KOPT-K1 (cell line): ENCODE data around the gene USP20.
A peak's percentile ranks its signal among the peaks of the same experiment; 100 is the strongest.

Experiments used
- H3K27ac ChIP-seq: fragments of 200-600 bp; sonication (generic); 2 replicates; pipeline ENCODE4 v1.5.1; 2016; ENCODE audit warnings: antibody characterized with exemption, mild to moderate bottlenecking, low read depth, low read length; ENCODE audit not compliant: poor library complexity, severe bottlenecking
- H3K36me3 ChIP-seq: fragments of 200-600 bp; sonication (generic); 2 replicates; pipeline ENCODE4 v1.5.1; 2017; ENCODE audit warnings: antibody characterized with exemption, mild to moderate bottlenecking, low read length, moderate library complexity; ENCODE audit not compliant: insufficient read depth
- H3K9me3 ChIP-seq: fragments of 200-600 bp; sonication (generic); 2 replicates; pipeline ENCODE4 v1.5.1; 2017; ENCODE audit warnings: antibody characterized with exemption, low read length, mild to moderate bottlenecking; ENCODE audit not compliant: insufficient read depth, poor library complexity, severe bottlenecking

The USP20 gene

DNA sequence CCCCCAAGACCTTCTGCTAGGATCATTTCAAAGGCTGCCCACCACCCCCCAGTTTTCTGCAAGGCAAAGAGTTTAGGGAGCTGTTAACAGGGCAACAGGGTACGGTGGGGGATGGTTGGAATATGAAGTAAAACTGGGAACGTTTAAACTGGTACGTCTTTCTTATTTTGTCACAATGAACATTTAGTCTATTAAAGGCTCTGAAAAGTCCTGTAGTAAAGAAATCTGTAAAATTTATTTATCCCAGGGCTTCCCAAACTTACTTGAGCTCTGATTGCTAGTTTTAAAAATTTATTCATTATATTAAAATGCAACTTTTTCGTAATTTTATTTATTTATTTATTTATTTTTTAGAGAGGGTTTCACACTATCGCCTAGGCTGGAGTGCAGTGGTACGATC lies 62.0 kb downstream of the USP20 start:
- H3K9me3 ChIP-seq, result no peaks in the 10 kb centered on the region
- peak overlapping the region; percentile 100 for H3K27ac ChIP-seq
- H3K36me3 ChIP-seq, result peaks cover 73% of the 10 kb centered on the region

GRCh38 chr9:129898185-129898584 lies 62.9 kb downstream of the USP20 start:
- Histone ChIP-seq H3K27ac (peak overlapping the region; percentile 100), H3K36me3 (peaks cover 78% of the 10 kb centered on the region), H3K9me3 (no peaks in the 10 kb centered on the region)

DNA sequence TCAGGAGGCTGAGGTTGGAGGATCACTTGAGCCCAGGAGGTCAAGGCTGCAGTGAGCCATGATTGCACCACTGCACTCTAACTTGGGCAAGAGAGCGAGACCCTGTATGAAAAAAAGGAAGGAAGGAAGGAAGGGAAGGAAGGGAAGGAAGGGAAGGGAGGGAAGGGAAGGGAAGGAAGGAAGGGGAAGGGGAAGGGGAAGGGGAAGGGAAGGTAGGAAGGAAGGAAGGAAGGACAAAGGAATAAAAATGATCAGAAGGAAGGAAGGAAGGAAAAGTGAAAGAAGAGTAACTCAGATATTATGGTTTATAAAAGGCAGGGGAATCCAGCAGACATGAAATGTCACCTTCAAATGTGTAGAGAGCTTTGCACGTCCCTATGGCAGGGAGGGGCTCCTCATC lies 64.4 kb downstream of the USP20 start:
- Histone ChIP-seq H3K9me3 (no peaks in the 10 kb centered on the region), H3K36me3 (peaks cover 90% of the 10 kb centered on the region), H3K27ac (peak overlapping the region; percentile 37)

DNA sequence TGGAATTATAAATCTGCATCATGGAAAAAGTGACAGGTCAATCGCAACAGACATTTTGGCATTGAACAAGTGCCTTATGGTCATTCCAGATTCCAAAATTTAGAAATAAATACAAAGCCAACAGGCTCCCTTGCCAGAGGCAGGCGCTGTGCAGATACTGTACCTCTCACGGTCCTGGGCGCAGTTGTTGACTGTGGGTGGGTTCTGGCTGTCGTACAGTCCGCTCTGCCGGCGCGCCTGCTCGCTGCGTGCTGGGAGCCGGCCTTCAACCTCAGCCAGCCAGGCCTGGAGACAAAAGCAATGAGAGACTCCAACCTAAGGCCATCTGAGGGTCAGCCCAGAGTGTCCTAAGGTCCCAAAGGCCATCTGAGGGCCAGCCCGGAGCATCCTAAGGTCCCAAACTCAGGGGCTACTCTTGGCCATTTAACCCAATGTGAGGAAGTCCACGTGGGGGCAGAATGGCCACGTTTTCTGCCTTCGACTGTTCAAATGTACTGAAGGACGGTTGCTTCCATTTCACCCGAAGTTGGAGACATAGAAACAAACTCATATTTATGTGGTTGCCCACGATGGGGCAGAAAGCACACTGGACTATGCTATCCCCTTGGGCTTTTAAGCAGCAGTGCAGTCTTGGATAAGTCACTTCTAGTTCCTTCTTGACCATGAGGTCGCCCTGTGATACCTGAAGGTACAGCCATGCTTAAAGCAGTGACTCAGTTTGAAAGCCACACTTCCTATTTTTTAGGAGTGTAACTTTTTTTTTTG lies 65.2 kb downstream of the USP20 start:
- Histone ChIP-seq H3K36me3 (peaks cover 93% of the 10 kb centered on the region), H3K9me3 (no peaks in the 10 kb centered on the region), H3K27ac (peak overlapping the region; percentile 37)

DNA sequence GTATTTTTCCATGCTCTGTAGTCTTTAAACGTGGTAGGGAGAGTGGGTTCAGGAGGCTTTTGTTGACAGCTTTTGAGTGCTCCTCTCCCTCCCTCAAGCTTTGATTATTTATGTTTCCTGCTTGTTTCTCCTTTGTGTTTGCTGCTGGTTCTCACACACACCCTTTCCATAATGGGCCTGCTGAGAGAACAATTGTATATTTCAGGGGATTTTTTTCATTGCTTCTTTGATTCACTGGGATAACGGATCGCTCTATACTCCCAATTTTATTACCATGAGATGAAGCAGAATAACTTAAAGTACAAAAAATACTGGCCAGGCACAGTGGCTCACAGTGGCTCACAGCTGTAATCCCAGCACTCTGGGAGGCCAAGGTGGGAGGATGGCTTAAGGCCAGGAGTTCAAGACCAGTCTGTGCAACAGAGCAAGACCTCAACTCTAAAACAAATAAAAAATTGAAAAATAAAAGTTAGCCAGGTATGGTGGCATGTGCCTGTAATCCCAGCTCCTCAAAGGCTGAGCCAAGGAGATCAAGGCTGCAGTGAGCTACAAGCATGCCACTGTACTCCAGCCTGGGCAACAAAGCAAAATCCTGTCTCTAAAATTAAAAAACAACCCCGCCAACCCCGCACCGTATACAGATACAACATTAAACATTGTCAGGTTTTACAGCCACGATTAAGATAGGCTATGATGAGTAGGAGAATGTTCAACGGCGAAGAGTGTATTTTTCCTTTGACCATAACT lies 66.9 kb downstream of the USP20 start:
- Histone ChIP-seq H3K27ac (peak overlapping the region; percentile 40), H3K36me3 (peaks cover 95% of the 10 kb centered on the region), H3K9me3 (no peaks in the 10 kb centered on the region)

- Histone ChIP-seq H3K27ac (no peak overlapping the region), H3K9me3 (no peaks in the 10 kb centered on the region), H3K36me3 (peaks cover 96% of the 10 kb centered on the region)
Observed at GRCh38 chr9:129902740-129903134, 67.5 kb downstream of the USP20 start.

DNA sequence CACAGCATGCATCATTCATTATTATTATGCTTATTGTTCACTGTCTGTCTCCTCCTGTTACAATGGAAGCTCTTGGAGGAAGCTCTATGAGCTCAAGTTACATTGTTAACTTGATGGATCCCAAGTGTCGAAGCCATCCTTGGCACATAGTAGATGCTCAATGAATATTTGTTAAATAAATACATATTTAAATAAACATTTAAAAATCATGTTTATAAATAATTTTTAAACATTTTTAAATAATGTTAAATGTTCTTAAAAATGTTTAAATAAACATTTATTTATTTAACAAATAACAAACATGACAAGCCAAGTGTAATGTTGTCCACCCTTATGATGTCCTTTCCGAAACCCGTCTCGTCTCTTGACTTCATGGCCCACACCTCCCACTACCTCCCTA lies 69.5 kb downstream of the USP20 start:
- no peak overlapping the region for H3K27ac ChIP-seq
- peaks cover 94% of the 10 kb centered on the region for H3K36me3 ChIP-seq

DNA sequence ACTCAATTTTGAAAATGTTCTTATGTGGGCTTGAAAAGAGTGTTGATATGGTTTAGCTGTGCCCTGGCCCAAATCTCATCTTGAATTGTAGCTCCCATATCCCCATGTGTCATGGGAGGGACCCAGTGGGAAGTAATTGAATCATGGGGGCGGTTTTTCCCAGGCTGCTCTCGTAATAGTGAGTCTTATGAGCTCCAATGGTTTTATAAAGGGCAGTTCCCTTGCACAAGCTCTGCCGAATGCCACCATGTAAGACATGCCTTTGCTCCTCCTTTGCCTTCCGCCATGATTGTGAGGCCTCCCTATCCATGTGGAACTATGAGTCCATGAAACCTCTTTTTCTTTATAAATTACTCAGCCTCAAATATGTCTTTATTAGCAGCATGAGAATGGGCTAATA lies 71.0 kb downstream of the USP20 start:
- H3K9me3 ChIP-seq, result no peaks in the 10 kb centered on the region
- no peak overlapping the region for H3K27ac ChIP-seq
- peaks cover 93% of the 10 kb centered on the region for H3K36me3 ChIP-seq

More for the DNA sequence above, 69.5 kb downstream of the USP20 start:
- no peaks in the 10 kb centered on the region for H3K9me3 ChIP-seq

DNA sequence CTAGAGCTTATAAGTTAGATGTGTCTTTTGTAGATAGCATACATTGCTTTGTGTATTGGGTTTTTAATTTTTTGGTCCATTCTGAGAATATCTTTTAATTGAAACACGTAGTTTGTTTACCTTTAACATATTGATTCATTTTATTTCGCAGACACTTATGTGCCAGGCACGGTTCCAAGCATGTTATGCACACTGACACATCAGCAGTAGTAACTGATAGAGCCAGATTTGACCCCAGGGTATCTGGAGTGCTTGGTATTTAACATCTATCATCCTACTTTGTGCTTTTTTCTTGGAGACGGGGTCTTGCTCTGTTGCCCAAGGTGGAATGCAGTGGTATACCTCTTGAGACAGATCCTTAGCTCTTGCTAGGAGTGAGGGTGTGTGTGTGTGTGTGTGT lies 71.9 kb downstream of the USP20 start:
- peaks cover 93% of the 10 kb centered on the region for H3K36me3 ChIP-seq
- no peak overlapping the region for H3K27ac ChIP-seq
- no peaks in the 10 kb centered on the region for H3K9me3 ChIP-seq

- Histone ChIP-seq H3K27ac (no peak overlapping the region), H3K36me3 (peaks cover 88% of the 10 kb centered on the region), H3K9me3 (no peaks in the 10 kb centered on the region)
Observed at GRCh38 chr9:129908906-129909305, 73.6 kb downstream of the USP20 start.

DNA sequence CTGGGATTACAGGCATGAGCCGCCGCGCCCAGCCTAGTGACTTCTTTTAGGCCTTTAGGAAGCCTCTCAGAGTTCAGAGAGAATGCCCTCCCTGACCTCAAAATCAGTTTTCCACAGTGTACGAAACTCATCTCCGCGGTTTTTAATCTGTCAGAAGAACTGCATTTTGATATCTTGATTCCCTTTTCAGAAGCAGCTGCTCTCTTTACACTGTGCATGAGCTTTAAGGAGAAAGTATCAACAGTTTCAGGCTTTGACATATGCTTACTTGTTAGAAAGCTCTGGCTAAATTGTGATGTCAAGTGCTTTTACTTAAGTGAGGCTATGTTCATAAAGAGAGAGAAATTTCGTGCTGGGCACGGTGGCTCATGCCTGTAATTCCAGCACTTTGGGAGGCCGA lies 74.6 kb downstream of the USP20 start:
- Histone ChIP-seq H3K27ac (no peak overlapping the region), H3K36me3 (peaks cover 82% of the 10 kb centered on the region), H3K9me3 (no peaks in the 10 kb centered on the region)

- Histone ChIP-seq H3K36me3 (peaks cover 81% of the 10 kb centered on the region), H3K9me3 (no peaks in the 10 kb centered on the region), H3K27ac (no peak overlapping the region)
Observed at GRCh38 chr9:129910628-129911567, 75.6 kb downstream of the USP20 start.

- H3K27ac ChIP-seq, result no peak overlapping the region
- peaks cover 82% of the 10 kb centered on the region for H3K36me3 ChIP-seq
- no peaks in the 10 kb centered on the region for H3K9me3 ChIP-seq
Observed at GRCh38 chr9:129914051-129914450, 78.8 kb downstream of the USP20 start.

DNA sequence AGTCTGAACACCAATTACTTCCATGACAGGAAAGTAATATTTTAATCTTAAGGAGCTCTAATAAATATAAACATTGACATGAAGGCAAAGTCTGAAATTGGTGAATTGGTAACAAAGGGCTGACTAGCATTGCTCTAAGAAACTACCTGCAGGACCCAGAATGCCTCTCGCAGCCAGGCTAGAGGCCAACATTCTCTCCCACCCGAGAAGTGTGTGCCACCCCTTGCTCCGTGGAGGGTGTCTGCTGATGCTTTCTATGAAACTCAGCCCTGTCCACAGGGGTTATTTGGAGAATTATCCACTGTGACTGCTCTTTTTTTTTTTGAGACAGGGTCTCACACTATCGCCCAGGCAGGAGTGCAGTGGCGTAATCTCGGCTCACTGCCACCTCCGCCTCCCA lies 81.4 kb downstream of the USP20 start:
- H3K9me3 ChIP-seq, result no peaks in the 10 kb centered on the region
- H3K27ac ChIP-seq, result no peak overlapping the region
- peaks cover 83% of the 10 kb centered on the region for H3K36me3 ChIP-seq
